ENCODE results near the gene PIK3CG. TPM values are rescaled to one million over a fixed set of nuclear protein-coding genes. Genes with fewer than 3 reads are reported as not detected.

PIK3CG gene
- total RNA-seq, 1 experiment from 2014 or later = not detected

- no peak for TF ChIP-seq CTCF (IDR thresholded peaks at IDR 0.05; ENCODE audit: unreplicated experiment)
- no TSS peak for BruUV-seq (replicated peaks)
- no peak for DNase-seq
- Mint-ChIP-seq H3K27ac (ENCODE audit: unreplicated experiment) (no peak overlapping the region), H3K27me3 (ENCODE audit: unreplicated experiment) (no peaks in the 10 kb centered on the region), H3K9me3 (ENCODE audit: low read depth, unreplicated experiment) (peaks cover 6% of the 10 kb centered on the region), H3K36me3 (ENCODE audit: insufficient read depth, unreplicated experiment) (peaks cover 6% of the 10 kb centered on the region), H3K4me3 (ENCODE audit: low read depth, unreplicated experiment) (no peak overlapping the region), H3K4me1 (ENCODE audit: low read depth, unreplicated experiment) (peaks cover 34% of the 10 kb centered on the region)
- CTCF ChIA-PET = no interaction called here
- intact Hi-C loops (cut with micrococcal nuclease; ENCODE audit: unreplicated experiment) = no loop called here
Measured at GRCh38 chr7:106820321-106821217, 44.5 kb upstream of the PIK3CG start.

- CTCF ChIA-PET = no interaction called here
- Mint-ChIP-seq H3K9me3 (ENCODE audit: low read depth, unreplicated experiment) (peaks cover 6% of the 10 kb centered on the region), H3K27ac (ENCODE audit: unreplicated experiment) (peak overlapping the region; percentile 71), H3K36me3 (ENCODE audit: insufficient read depth, unreplicated experiment) (peaks cover 6% of the 10 kb centered on the region), H3K4me3 (ENCODE audit: low read depth, unreplicated experiment) (no peak overlapping the region), H3K27me3 (ENCODE audit: unreplicated experiment) (no peaks in the 10 kb centered on the region), H3K4me1 (ENCODE audit: low read depth, unreplicated experiment) (peaks cover 26% of the 10 kb centered on the region)
- BruUV-seq (replicated peaks) = no TSS peak
- DNase-seq = peak; percentile 73
- TF ChIP-seq CTCF (IDR thresholded peaks at IDR 0.05; ENCODE audit: unreplicated experiment) = no peak
- intact Hi-C loops (cut with micrococcal nuclease; ENCODE audit: unreplicated experiment) = no loop called here
Measured at GRCh38 chr7:106823631-106824030, 41.5 kb upstream of the PIK3CG start.

GRCh38 chr7:106824458-106824857 lies 40.6 kb upstream of the PIK3CG start:
- peaks cover 26% of the 10 kb centered on the region for H3K4me1 Mint-ChIP-seq (ENCODE audit: low read depth, unreplicated experiment)
- TF ChIP-seq CTCF (IDR thresholded peaks at IDR 0.05; ENCODE audit: unreplicated experiment) = no peak
- intact Hi-C loops (cut with micrococcal nuclease; ENCODE audit: unreplicated experiment) = no loop called here
- no TSS peak for BruUV-seq (replicated peaks)
- peak; percentile 51 for DNase-seq
- no peak overlapping the region for H3K4me3 Mint-ChIP-seq (ENCODE audit: low read depth, unreplicated experiment)
- peaks cover 6% of the 10 kb centered on the region for H3K9me3 Mint-ChIP-seq (ENCODE audit: low read depth, unreplicated experiment)
- peak overlapping the region; percentile 71 for H3K27ac Mint-ChIP-seq (ENCODE audit: unreplicated experiment)
- CTCF ChIA-PET = interaction anchor here (0.5 kb wide), 1 partner anchor 218 kb away, joined by 10 read pairs; no protein-coding TSS in a partner anchor
- no peaks in the 10 kb centered on the region for H3K27me3 Mint-ChIP-seq (ENCODE audit: unreplicated experiment)
- peaks cover 6% of the 10 kb centered on the region for H3K36me3 Mint-ChIP-seq (ENCODE audit: insufficient read depth, unreplicated experiment)

- H3K4me3 Mint-ChIP-seq (ENCODE audit: low read depth, unreplicated experiment) = no peak overlapping the region
- peaks cover 23% of the 10 kb centered on the region for H3K4me1 Mint-ChIP-seq (ENCODE audit: low read depth, unreplicated experiment)
- no peak for TF ChIP-seq CTCF (IDR thresholded peaks at IDR 0.05; ENCODE audit: unreplicated experiment)
- CTCF ChIA-PET = no interaction called here
- H3K27me3 Mint-ChIP-seq (ENCODE audit: unreplicated experiment) = no peaks in the 10 kb centered on the region
- H3K36me3 Mint-ChIP-seq (ENCODE audit: insufficient read depth, unreplicated experiment) = peaks cover 6% of the 10 kb centered on the region
- H3K9me3 Mint-ChIP-seq (ENCODE audit: low read depth, unreplicated experiment) = peaks cover 10% of the 10 kb centered on the region
- intact Hi-C loops (cut with micrococcal nuclease; ENCODE audit: unreplicated experiment) = no loop called here
- no peak overlapping the region for H3K27ac Mint-ChIP-seq (ENCODE audit: unreplicated experiment)
- no TSS peak for BruUV-seq (replicated peaks)
- DNase-seq = no peak
Measured at GRCh38 chr7:106827626-106828025, 37.5 kb upstream of the PIK3CG start.

All from Calu3 (cell line).